GM12873 (cell line): Measurements from ENCODE around the gene ZMAT5.

Experiments
- CTCF ChIP-seq: IDR thresholded peaks from 2 replicates; pipeline ENCODE4 v1.5.1; 2012; ENCODE audit warnings: low read depth, mild to moderate bottlenecking, moderate library complexity, low read length, control low read depth; ENCODE audit not compliant: insufficient read depth; ENCODE audit errors: missing control alignments

ZMAT5 gene

GRCh38 chr22:29750559-29751538 lies 16.0 kb downstream of the ZMAT5 start:
- TF ChIP-seq CTCF = no peak

GRCh38 chr22:29750029-29750428 lies 16.8 kb downstream of the ZMAT5 start:
- TF ChIP-seq CTCF = no peak

- TF ChIP-seq CTCF = no peak
Observed at GRCh38 chr22:29748248-29748893, 18.4 kb downstream of the ZMAT5 start.

- no peak for TF ChIP-seq CTCF
Observed at GRCh38 chr22:29747832-29748231, 19.0 kb downstream of the ZMAT5 start.

GRCh38 chr22:29744902-29745301 lies 21.9 kb downstream of the ZMAT5 start:
- TF ChIP-seq CTCF = no peak

GRCh38 chr22:29742326-29742725 lies 24.5 kb downstream of the ZMAT5 start:
- no peak for TF ChIP-seq CTCF

GRCh38 chr22:29741926-29742325 lies 24.9 kb downstream of the ZMAT5 start:
- TF ChIP-seq CTCF = no peak
